ENCODE measurements around the gene ZSCAN20.

- TF ChIP-seq CTCF (IDR thresholded peaks at IDR 0.05; ENCODE audit: insufficient read depth, low read length, poor library complexity, severe bottlenecking) (no peak), EZH2phosphoT487 (conservative IDR thresholded peaks at IDR 0.05; ENCODE audit: low read length) (no peak)
Observed at GRCh38 chr1:33529957-33530356, 57.5 kb downstream of the ZSCAN20 start.

Data from SU-DHL-6 (cell line).